Activated T-helper 1 cell treated with anti-CD3 and anti-CD28 coated beads, Interleukin-12 subunit alpha, Interleukin-12 subunit beta, Interleukin-2, Interleukin-4 antibody, amounts not matched to agents 30 ng/mL and 10 ng/mL and 1 ng/mL, durations not matched to agents 14 hours and 24 hours and 36 hours (primary cell): ENCODE results near the gene ZNF346. TPM values are rescaled to one million over a fixed set of nuclear protein-coding genes. Genes with fewer than 3 reads are reported as not detected.

ENCODE experiments used
- DNase-seq: peaks from one replicate; pipeline ENCODE4 v3.0.0; 2021; ENCODE audit warnings: low spot score
- H3K27ac Mint-ChIP-seq: one replicate; pipeline ENCODE4 v1.8.0; 2021; ENCODE audit warnings: mild to moderate bottlenecking, mixed read lengths
- H3K27me3 Mint-ChIP-seq: one replicate; pipeline ENCODE4 v1.8.0; 2022; ENCODE audit warnings: mild to moderate bottlenecking, moderate library complexity, mixed read lengths; ENCODE audit not compliant: insufficient read depth
- H3K36me3 Mint-ChIP-seq: one replicate; pipeline ENCODE4 v1.8.0; 2021; ENCODE audit warnings: low read depth, mixed read lengths
- H3K4me1 Mint-ChIP-seq: one replicate; pipeline ENCODE4 v1.8.0; 2021; ENCODE audit warnings: low read depth, mixed read lengths
- H3K4me3 Mint-ChIP-seq: one replicate; pipeline ENCODE4 v1.8.0; 2021; ENCODE audit warnings: mild to moderate bottlenecking, moderate library complexity, mixed read lengths
- H3K9me3 Mint-ChIP-seq: one replicate; pipeline ENCODE4 v1.8.0; 2021; ENCODE audit warnings: mixed read lengths
- intact Hi-C: fragments of 100-400 bp; cut with micrococcal nuclease; formaldehyde crosslinking; loops from one replicate; pipeline ENCODE4 v1.15.1; 2024
- total RNA-seq: library from RNA; stranded (reverse); gene quantifications from 2 replicates; pipeline ENCODE4 v1.2.3, GENCODE V29; 2022

Gene ZNF346
- total RNA-seq, 1 donor from 2014 or later, result 32.9 TPM

- no peaks in the 10 kb centered on the region for H3K36me3 Mint-ChIP-seq
- H3K4me3 Mint-ChIP-seq, result no peak overlapping the region
- peaks cover 28% of the 10 kb centered on the region for H3K27me3 Mint-ChIP-seq
- H3K4me1 Mint-ChIP-seq, result peaks cover 7% of the 10 kb centered on the region
- DNase-seq, result no peak
- H3K9me3 Mint-ChIP-seq, result no peaks in the 10 kb centered on the region
- intact Hi-C loops, result no loop called here
- H3K27ac Mint-ChIP-seq, result no peak overlapping the region
Observed at GRCh38 chr5:177081859-177082258, 59.4 kb downstream of the ZNF346 start.

GRCh38 chr5:177083357-177083756 is 60.9 kb downstream of the ZNF346 start:
- intact Hi-C loops, result no loop called here
- Mint-ChIP-seq H3K27me3 (peaks cover 36% of the 10 kb centered on the region), H3K4me3 (no peak overlapping the region), H3K9me3 (no peaks in the 10 kb centered on the region), H3K36me3 (peaks cover 2% of the 10 kb centered on the region), H3K27ac (no peak overlapping the region), H3K4me1 (peaks cover 7% of the 10 kb centered on the region)
- DNase-seq, result no peak

GRCh38 chr5:177084175-177084574 is 61.7 kb downstream of the ZNF346 start:
- no peak overlapping the region for H3K27ac Mint-ChIP-seq
- no peak overlapping the region for H3K4me3 Mint-ChIP-seq
- peaks cover 44% of the 10 kb centered on the region for H3K27me3 Mint-ChIP-seq
- peaks cover 7% of the 10 kb centered on the region for H3K4me1 Mint-ChIP-seq
- peaks cover 2% of the 10 kb centered on the region for H3K36me3 Mint-ChIP-seq
- no peaks in the 10 kb centered on the region for H3K9me3 Mint-ChIP-seq
- no peak for DNase-seq
- intact Hi-C loops, result no loop called here

- H3K27ac Mint-ChIP-seq, result no peak overlapping the region
- H3K27me3 Mint-ChIP-seq, result peaks cover 45% of the 10 kb centered on the region
- no peak for DNase-seq
- intact Hi-C loops, result loop anchor here (1.0 to 2.0 kb wide), 4 partner anchors 26 to 543 kb away; partner anchors contain the start of genes PDLIM7 and TSPAN17
- peaks cover 2% of the 10 kb centered on the region for H3K36me3 Mint-ChIP-seq
- H3K9me3 Mint-ChIP-seq, result no peaks in the 10 kb centered on the region
- H3K4me3 Mint-ChIP-seq, result peak overlapping the region; percentile 81
- H3K4me1 Mint-ChIP-seq, result peaks cover 7% of the 10 kb centered on the region
Observed at GRCh38 chr5:177085985-177086653, 63.6 kb downstream of the ZNF346 start.

GRCh38 chr5:177086654-177087397 is 64.3 kb downstream of the ZNF346 start, which contains the start of gene FGFR4:
FGFR4 (plus strand) TSS chr5:177086915; CDS start chr5:177089603, 2,688 bp downstream.
- no peaks in the 10 kb centered on the region for H3K9me3 Mint-ChIP-seq
- peak within 1 kb of the TSS; percentile 81 for H3K4me3 Mint-ChIP-seq
- peak; percentile 48 for DNase-seq
- intact Hi-C loops, result loop anchor here (1.0 to 2.0 kb wide), 4 partner anchors 25 to 544 kb away; partner anchors contain the start of genes PDLIM7 and TSPAN17
- peaks cover 2% of the 10 kb centered on the region for H3K36me3 Mint-ChIP-seq
- H3K4me1 Mint-ChIP-seq, result peaks cover 7% of the 10 kb centered on the region
- peaks cover 45% of the 10 kb centered on the region for H3K27me3 Mint-ChIP-seq
- H3K27ac Mint-ChIP-seq, result no peak within 1 kb of the TSS

- Mint-ChIP-seq H3K27me3 (peaks cover 43% of the 10 kb centered on the region), H3K27ac (no peak overlapping the region), H3K36me3 (peaks cover 2% of the 10 kb centered on the region), H3K4me1 (peaks cover 7% of the 10 kb centered on the region), H3K4me3 (no peak overlapping the region), H3K9me3 (no peaks in the 10 kb centered on the region)
- DNase-seq, result no peak
- intact Hi-C loops, result loop anchor here (2.0 kb wide), 2 partner anchors 409 to 545 kb away; partner anchors contain the start of gene PDLIM7
Observed at GRCh38 chr5:177087398-177088005, 65.0 kb downstream of the ZNF346 start.

- intact Hi-C loops, result no loop called here
- Mint-ChIP-seq H3K4me1 (peaks cover 7% of the 10 kb centered on the region), H3K27ac (no peak overlapping the region), H3K9me3 (no peaks in the 10 kb centered on the region), H3K4me3 (no peak overlapping the region), H3K36me3 (peaks cover 2% of the 10 kb centered on the region), H3K27me3 (peaks cover 29% of the 10 kb centered on the region)
- DNase-seq, result no peak
Observed at GRCh38 chr5:177089127-177089526, 66.6 kb downstream of the ZNF346 start.

- intact Hi-C loops, result no loop called here
- no peak for DNase-seq
- H3K36me3 Mint-ChIP-seq, result peaks cover 2% of the 10 kb centered on the region
- no peak overlapping the region for H3K4me3 Mint-ChIP-seq
- peaks cover 26% of the 10 kb centered on the region for H3K27me3 Mint-ChIP-seq
- peaks cover 7% of the 10 kb centered on the region for H3K4me1 Mint-ChIP-seq
- no peaks in the 10 kb centered on the region for H3K9me3 Mint-ChIP-seq
- no peak overlapping the region for H3K27ac Mint-ChIP-seq
Observed at GRCh38 chr5:177089825-177090641, 67.5 kb downstream of the ZNF346 start.

GRCh38 chr5:177090813-177091212 is 68.3 kb downstream of the ZNF346 start:
- H3K4me1 Mint-ChIP-seq, result peaks cover 6% of the 10 kb centered on the region
- peaks cover 2% of the 10 kb centered on the region for H3K36me3 Mint-ChIP-seq
- peaks cover 24% of the 10 kb centered on the region for H3K27me3 Mint-ChIP-seq
- DNase-seq, result no peak
- H3K27ac Mint-ChIP-seq, result no peak overlapping the region
- H3K4me3 Mint-ChIP-seq, result no peak overlapping the region
- H3K9me3 Mint-ChIP-seq, result no peaks in the 10 kb centered on the region
- intact Hi-C loops, result no loop called here

- Mint-ChIP-seq H3K9me3 (no peaks in the 10 kb centered on the region), H3K36me3 (peaks cover 2% of the 10 kb centered on the region), H3K27ac (no peak overlapping the region), H3K27me3 (peaks cover 19% of the 10 kb centered on the region), H3K4me1 (peaks cover 2% of the 10 kb centered on the region), H3K4me3 (no peak overlapping the region)
- intact Hi-C loops, result no loop called here
- DNase-seq, result no peak
Observed at GRCh38 chr5:177091232-177091631, 68.7 kb downstream of the ZNF346 start.

- Mint-ChIP-seq H3K4me3 (no peak overlapping the region), H3K36me3 (peaks cover 2% of the 10 kb centered on the region), H3K4me1 (no peaks in the 10 kb centered on the region), H3K27me3 (peaks cover 16% of the 10 kb centered on the region), H3K9me3 (no peaks in the 10 kb centered on the region), H3K27ac (no peak overlapping the region)
- DNase-seq, result no peak
- intact Hi-C loops, result no loop called here
Observed at GRCh38 chr5:177092178-177093081, 69.9 kb downstream of the ZNF346 start.
